Fibroblast of skin of right quadriceps (primary cell): Measurements from ENCODE around the gene PGGHG.
"Not testable (repeated sequence)": the region's sequence is repeated elsewhere in the genome, so short reads cannot be mapped to it uniquely, and the experiment has no call there.

ENCODE experiments used
- DNase-seq: peaks from one replicate; pipeline ENCODE4 v3.0.0-alpha.2; 2013

Gene PGGHG

GRCh38 chr11:299081-299891 is 10.4 kb downstream of the PGGHG start, which contains the start of gene IFITM5:
Gene IFITM5, minus strand, starts transcription at chr11:299526. Its CDS starts 36 bp downstream, at chr11:299490.
- no peak for DNase-seq

- DNase-seq, result no peak
These were observed 11.2 kb downstream of the PGGHG start for GRCh38 chr11:299951-300735.

GRCh38 chr11:303363-303762 is 14.4 kb downstream of the PGGHG start:
- no peak for DNase-seq

DNA sequence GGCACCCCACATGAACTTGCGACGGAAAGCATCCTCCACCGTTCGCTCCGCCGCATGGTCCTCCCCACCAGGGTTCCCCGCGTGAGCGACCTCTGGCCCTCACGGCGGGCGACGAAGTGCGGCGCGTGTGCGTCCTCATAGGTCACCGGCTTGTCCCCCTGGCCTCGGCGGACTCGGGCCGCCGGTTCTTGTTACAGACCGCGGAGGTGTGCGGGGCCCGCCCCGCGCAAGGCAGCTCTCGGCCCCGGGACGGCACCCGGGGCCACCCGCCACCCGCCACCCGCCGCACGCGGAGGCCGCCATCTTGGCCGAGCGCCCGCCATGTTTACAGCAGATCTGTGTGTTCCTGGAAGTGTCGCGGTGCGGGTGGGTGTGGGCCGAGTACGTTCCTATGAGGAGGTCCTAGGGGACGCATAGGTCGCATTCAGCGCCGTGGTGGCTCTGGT is 15.2 kb downstream of the PGGHG start:
- DNase-seq, result no peak

DNA sequence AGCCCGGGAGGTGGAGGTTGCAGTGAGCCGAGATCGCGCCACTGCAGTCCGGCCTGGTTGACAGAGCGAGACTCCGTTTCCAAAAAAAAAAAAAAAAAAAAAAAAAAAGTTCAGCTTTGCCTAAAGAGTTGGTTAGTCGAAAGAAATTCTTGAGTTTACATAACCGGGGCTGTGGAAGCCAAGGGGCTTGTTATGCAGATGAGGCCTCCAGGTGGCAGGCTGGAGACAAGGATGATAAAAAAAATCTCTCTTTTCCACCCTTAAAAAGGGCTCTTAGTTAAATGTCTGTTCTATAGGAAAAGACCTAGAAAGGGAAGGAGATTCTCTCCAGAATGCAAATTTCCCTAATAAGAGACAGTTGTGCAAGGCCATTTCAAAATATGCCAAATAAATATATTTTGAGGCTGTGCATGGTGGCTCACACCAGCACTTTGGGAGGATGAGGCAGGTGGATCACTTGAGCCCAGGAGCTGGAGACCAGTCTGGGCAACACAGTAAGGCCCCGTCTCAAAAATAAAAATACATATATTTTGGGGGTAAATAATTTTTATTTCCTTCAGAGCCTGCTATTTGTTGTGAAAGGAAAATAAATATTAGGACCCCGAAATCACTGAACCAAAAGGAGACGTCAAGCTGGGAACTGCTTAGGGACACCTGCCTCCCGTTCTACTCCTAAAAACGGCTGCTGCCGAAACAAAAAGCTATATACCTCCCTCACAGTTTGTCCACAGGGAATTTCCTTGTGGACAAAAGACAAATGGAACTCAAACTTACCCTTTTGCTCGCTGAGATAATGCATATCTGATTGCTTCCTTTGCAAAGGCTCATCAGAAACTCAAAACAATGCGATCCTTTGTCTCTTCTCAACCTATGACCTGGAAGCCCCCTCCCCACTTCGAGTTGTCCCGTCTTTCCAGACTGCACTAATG is 16.3 kb downstream of the PGGHG start:
- peak; percentile 77 for DNase-seq

DNA sequence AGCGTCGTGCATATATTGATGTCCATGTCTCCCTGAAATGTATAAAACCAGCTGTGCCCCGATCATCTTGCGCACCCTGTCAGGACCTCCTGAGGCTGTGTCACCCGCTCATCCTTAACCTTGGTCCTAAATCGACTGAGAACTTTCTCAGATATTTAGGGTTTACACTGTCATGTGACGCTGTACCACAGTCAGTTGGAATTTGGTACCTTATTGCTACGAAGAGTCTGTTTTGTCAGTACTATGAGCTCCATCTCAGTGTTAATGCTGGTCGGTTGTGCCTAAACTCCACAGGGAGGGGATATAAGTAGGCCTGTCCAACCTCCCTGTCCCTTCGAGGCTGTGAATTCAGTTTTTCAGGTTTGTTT is 16.9 kb downstream of the PGGHG start:
- no peak for DNase-seq

DNA sequence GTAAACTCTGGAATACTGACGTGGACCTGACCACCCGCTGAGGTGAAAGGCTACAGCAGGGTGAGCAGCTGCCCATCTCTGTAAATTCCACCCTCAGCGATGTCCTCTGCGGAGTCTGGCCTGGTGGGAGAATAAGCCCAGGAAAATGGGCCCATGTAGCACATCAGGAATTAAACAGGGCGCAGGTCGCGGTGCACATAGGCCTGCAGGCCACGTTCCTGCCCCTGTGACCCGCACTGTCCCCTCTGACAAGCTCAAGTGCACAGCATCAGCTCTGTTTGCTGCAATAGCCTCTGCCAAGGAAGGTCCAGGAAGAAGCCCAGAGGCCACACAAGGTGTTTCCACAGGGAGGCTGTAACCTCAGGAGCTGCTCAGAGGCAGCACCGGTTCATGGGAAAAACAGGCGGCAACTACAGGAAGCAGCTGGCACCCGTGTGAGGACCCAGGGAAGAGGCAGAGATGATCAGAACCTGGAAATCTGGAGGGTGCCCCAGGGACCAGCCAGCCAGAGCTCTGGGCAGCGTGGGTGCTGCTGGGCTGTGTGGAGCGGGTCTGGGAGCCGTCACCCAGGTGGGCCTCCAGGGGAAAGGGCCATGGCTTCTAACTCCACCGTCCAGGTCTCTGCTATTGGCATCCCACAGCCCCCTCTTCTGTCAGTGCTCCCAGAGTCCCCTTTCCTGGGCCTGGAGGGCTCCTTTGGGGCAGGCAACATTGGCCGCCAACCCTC is 17.9 kb downstream of the PGGHG start:
- DNase-seq, result no peak

DNA sequence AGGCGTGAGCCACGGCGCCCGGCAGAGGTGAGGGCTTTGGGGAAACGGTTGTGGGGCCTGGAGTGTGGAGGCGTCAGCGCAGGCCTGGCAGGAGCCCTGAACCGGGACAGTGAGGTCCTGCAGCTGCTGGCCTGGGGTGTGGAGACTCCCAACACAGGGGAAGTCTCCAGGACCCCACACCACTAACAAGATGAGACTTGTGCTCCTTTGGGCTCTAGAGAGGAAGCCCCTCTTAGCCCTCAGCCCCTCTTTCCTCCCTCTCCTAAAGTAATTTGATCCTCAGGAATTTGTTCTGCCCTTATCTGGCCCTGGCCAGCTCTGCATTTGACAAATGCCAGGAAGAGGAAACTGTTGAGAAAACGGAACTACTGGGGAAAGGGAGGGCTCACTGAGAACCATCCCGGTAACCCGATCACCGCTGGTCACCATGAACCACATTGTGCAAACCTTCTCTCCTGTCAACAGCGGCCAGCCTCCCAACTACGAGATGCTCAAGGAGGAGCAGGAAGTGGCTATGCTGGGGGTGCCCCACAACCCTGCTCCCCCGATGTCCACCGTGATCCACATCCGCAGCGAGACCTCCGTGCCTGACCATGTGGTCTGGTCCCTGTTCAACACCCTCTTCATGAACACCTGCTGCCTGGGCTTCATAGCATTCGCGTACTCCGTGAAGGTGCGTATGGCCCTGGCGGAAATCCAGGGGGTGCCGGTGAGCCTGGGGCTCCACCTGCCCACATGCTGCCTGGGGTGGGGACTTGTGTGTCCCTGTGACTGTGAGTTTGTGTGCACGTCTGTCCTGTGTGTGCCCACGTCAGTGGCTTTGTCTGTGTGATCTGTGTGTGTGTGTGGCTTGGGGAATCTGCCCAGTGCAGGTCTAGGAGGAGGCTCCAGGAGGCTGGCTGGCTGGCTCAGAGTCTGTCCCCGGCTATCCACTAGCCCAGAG is 19.1 kb downstream of the PGGHG start, which contains the start of gene IFITM2:
IFITM2 (plus strand) TSS at position 51 of the 943 bp plus-strand sequence; CDS start at position 428, 377 bp downstream.
- DNase-seq, result peak; percentile 91

GRCh38 chr11:308740-309665 is 20.1 kb downstream of the PGGHG start:
- not testable (repeated sequence) for DNase-seq

GRCh38 chr11:309979-310572 is 21.1 kb downstream of the PGGHG start:
- not testable (repeated sequence) for DNase-seq

DNA sequence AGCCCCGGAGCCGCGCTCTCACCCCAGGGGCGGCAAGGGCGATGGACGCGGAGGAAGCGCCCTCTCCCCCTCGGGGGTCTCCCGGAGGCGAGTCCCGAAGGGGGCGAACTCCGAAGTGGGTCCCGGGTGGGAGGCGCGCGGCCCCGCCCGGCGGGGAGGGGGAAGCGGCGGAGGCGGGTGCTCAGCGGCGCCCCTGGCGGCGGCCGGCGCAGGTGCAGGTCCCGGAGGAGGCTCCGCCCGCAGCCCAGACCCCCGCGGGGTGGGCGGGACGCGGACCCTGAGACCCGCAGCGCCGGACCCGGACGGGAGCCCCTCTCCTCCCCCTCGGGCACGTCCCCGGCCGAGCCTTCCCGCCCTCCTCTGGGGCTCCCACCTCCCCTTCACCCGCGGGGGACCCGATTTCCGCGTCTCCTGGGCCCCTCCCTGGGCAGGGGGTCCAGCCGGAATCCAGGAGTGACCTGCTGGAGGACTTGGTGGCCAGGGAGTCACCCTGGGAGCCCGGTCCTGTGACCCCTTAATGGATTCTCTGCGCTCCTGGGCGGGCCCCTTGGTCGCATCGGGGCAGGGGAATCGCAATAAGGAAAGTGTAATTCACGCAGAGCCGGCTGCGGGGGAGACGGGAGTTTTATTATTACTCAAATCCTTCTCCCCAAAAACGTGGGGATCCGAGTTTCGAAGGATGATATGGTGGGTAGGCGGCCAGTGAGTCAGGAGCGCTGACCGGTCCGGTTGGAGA is 22.3 kb downstream of the PGGHG start:
- DNase-seq, result not testable (repeated sequence)

- DNase-seq, result no peak
These were observed 23.3 kb downstream of the PGGHG start for GRCh38 chr11:312092-312816.

DNA sequence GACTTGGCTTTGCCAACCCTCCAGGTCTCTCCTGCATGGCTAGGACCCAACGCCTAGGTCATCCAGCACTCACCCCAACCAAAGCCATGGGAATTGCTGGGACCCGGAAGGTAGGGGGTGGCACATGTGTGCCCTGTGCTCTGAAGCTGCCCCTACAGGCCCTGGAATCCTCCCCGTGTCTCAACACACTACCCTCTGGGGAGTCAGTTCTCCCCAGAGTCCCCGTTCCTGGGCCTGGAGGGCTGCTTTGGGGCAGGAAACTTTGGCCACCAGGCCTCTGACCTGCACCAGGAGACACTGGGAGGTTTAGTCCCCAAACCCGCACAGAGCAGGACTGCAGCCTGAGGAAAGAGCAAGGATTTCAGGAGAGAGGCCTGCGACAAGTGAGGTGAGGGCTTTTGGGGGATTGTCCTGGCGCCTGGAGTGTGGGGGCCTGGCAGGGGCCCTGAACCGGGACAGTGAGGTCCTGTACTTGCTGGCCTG is 24.4 kb downstream of the PGGHG start:
- no peak for DNase-seq

DNA sequence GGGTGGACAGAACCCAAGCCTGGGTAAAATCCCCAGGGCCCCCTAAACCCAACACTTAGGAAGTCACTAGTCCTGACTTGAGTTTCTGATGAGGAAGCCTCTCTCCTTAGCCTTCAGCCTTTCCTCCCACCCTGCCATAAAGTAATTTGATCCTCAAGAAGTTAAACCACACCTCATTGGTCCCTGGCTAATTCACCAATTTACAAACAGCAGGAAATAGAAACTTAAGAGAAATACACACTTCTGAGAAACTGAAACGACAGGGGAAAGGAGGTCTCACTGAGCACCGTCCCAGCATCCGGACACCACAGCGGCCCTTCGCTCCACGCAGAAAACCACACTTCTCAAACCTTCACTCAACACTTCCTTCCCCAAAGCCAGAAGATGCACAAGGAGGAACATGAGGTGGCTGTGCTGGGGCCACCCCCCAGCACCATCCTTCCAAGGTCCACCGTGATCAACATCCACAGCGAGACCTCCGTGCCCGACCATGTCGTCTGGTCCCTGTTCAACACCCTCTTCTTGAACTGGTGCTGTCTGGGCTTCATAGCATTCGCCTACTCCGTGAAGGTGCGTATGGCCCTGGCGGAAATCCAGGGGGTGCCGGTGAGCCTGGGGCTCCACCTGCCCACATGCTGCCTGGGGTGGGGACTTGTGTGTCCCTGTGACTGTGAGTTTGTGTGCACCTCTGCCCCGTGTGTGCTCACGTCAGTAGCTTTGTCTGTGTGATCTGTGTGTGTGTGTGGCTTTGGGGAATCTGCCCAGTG is 25.0 kb downstream of the PGGHG start, which contains the start of gene IFITM1:
IFITM1 (plus strand) TSS at position 254 of the 767 bp plus-strand sequence; CDS start at position 385, 131 bp downstream.
- peak; percentile 78 for DNase-seq

DNA sequence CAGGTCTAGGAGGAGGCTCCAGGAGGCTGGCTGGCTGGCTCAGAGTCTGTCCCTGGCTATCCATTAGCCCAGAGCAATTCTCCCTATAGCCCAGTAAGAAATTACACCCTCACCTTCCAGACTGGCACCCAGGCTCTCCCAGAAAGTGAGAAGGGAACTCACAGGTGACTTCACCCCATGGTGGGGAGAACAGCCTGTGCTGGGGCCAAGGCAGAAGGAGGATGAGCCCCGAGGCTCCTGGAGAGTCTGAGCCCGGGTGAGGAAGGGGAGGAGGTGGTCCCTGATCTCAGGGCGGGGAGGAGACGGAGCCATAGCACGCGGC is 25.6 kb downstream of the PGGHG start:
- not testable (repeated sequence) for DNase-seq

DNA sequence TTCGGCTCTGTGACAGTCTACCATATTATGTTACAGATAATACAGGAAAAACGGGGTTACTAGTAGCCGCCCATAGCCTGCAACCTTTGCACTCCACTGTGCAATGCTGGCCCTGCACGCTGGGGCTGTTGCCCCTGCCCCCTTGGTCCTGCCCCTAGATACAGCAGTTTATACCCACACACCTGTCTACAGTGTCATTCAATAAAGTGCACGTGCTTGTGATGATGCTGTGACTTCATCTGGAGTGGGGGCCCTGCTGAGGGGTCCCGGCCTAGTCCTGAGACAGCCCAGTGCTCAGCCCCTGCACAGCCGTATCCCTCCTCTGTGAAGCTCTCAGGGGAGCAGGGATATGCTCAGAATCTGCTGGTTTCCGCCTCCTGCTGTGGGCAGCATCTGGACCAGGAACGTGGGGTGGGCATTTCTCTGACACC is 26.1 kb downstream of the PGGHG start:
- DNase-seq, result no peak

- DNase-seq, result no peak
These were observed 26.6 kb downstream of the PGGHG start for GRCh38 chr11:315516-315994.
